Endothelial cell of umbilical vein (primary cell): ENCODE results near the gene ANKUB1.

Experiments
- EZH2 ChIP-seq: IDR thresholded peaks from 2 replicates; pipeline ENCODE4 v1.6.1; 2012; ENCODE audit warnings: borderline replicate concordance, low read depth, mild to moderate bottlenecking, moderate library complexity, low read length, inconsistent platforms; ENCODE audit not compliant: severe bottlenecking
- POLR2A ChIP-seq: IDR thresholded peaks from 2 replicates; pipeline ENCODE4 v1.6.1; 2012; ENCODE audit warnings: low read depth, mild to moderate bottlenecking, control low read depth, low read length
- POLR2AphosphoS5 ChIP-seq: IDR thresholded peaks from 2 replicates; pipeline ENCODE4 v1.6.1; 2012; ENCODE audit warnings: low read depth, mild to moderate bottlenecking, control low read depth, low read length, moderate library complexity; ENCODE audit not compliant: insufficient read depth
- TF ChIP-seq, protein P1 (sequence below), 2 donors: IDR thresholded peaks; 1 replicate in 1 of 2; 2 replicates in 1 of 2; pipeline ENCODE4 v1.5.1; 2011; ENCODE audit warnings: low read length in 2 of 2, mild to moderate bottlenecking in 2 of 2, moderate library complexity in 2 of 2, control low read depth in 1 of 2, inconsistent platforms in 1 of 2, low read depth in 1 of 2; ENCODE audit not compliant: insufficient read depth in 1 of 2; ENCODE audit errors: extremely low read depth in 1 of 2

DNA sequence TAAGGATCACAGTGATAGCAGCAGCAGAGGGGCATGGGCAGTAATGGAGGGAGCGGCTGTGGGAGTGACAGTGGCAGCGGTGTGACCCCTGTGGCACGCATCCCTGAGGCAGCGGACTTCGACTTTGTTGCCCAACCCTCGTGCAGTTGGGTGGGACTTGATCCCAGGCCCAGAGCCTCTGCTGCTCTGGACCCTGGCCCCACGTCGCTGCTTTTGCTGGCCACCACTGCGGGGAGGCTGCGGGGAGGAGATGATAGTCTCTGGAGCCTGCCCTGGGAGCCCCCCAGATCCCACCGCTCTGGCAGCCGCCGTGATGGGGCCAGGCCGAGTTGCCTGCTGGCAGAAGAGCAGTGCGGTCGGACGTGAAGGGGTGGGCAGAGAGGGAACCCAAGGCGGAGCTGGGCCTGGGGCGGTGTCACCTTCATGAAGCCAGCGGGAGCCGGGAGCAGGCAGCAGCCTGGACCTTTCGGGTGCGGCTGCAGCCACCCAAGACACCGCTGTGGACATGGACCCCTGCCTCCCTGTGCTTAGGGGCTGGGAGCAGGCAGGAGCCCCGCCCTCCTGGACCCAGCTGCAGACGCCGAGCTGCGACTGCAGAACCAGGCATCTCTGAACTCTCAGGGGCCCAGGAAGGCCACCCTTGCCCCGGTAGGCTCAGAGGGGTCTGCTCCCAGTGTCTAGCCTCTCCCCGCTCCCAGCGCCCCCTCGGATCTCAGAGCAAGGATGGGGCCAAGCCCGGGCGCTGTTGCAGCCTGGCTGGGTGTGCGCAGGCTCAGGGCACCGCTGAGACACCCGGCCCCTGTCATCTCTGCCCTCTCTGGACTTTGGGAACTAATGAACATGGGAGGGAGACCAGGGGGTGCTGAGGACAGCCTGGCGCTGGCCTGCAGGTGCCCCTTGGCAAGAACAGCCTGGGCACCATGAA, 78.4 kb downstream of the ANKUB1 start:
- TF ChIP-seq, protein P1, sequence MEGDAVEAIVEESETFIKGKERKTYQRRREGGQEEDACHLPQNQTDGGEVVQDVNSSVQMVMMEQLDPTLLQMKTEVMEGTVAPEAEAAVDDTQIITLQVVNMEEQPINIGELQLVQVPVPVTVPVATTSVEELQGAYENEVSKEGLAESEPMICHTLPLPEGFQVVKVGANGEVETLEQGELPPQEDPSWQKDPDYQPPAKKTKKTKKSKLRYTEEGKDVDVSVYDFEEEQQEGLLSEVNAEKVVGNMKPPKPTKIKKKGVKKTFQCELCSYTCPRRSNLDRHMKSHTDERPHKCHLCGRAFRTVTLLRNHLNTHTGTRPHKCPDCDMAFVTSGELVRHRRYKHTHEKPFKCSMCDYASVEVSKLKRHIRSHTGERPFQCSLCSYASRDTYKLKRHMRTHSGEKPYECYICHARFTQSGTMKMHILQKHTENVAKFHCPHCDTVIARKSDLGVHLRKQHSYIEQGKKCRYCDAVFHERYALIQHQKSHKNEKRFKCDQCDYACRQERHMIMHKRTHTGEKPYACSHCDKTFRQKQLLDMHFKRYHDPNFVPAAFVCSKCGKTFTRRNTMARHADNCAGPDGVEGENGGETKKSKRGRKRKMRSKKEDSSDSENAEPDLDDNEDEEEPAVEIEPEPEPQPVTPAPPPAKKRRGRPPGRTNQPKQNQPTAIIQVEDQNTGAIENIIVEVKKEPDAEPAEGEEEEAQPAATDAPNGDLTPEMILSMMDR (IDR thresholded peaks at IDR 0.05; ENCODE audit: extremely low read depth in 1 of 2, insufficient read depth in 1 of 2, low read depth in 1 of 2, low read length in 2 of 2) = no peak
- TF ChIP-seq EZH2 (no peak), POLR2A (no peak), POLR2AphosphoS5 (no peak)
